ENCODE data around the gene GPRIN1. TPM values are rescaled to one million over a fixed set of nuclear protein-coding genes. Genes with fewer than 3 reads are reported as not detected.

GPRIN1 gene
- total RNA-seq, 6 experiments from 2014 or later = 0.05 to 0.99 (median 0.30) TPM

DNA sequence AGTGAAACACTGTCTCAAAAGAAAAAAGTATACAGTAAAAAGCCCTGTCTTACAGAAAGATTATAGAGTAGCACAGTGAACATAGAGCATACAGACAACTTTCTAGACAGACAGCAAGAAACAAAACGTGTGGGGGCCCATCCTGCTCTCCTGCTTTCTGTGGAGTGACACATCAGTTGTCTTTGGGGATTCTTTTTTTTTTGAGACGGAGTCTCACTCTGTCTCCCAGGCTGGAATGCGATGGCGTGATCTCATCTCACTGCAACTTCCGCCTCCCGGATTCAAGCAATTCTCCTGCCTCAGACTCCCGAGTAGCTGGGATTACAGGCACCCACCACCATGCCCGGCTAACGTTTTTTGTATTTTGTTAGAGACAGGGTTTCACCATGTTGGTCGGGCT lies 46.0 kb downstream of the GPRIN1 start:
- no peak for DNase-seq
- TF ChIP-seq POLR2A (IDR thresholded peaks at IDR 0.05) = no peak
- TF ChIP-seq, protein P1, sequence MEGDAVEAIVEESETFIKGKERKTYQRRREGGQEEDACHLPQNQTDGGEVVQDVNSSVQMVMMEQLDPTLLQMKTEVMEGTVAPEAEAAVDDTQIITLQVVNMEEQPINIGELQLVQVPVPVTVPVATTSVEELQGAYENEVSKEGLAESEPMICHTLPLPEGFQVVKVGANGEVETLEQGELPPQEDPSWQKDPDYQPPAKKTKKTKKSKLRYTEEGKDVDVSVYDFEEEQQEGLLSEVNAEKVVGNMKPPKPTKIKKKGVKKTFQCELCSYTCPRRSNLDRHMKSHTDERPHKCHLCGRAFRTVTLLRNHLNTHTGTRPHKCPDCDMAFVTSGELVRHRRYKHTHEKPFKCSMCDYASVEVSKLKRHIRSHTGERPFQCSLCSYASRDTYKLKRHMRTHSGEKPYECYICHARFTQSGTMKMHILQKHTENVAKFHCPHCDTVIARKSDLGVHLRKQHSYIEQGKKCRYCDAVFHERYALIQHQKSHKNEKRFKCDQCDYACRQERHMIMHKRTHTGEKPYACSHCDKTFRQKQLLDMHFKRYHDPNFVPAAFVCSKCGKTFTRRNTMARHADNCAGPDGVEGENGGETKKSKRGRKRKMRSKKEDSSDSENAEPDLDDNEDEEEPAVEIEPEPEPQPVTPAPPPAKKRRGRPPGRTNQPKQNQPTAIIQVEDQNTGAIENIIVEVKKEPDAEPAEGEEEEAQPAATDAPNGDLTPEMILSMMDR (IDR thresholded peaks at IDR 0.05) = no peak
- Histone ChIP-seq H3K9me3 (no peaks in the 10 kb centered on the region), H3K36me3 (no peaks in the 10 kb centered on the region), H3K4me1 (no peaks in the 10 kb centered on the region), H3K27me3 (no peaks in the 10 kb centered on the region), H3K4me3 (no peak overlapping the region), H3K27ac (no peak overlapping the region)
- no peak for ATAC-seq
- intact Hi-C loops (cut with DNase I) = no loop called here
- 82% methylated on average over 8 of the region's 10 CpGs for WGBS (ENCODE audit: insufficient coverage, low coverage, low lambda C conversion rate, missing lambda C conversion rate)

GRCh38 chr5:176562189-176562588 lies 47.8 kb downstream of the GPRIN1 start:
- ATAC-seq (no peak), DNase-seq (no peak)
- TF ChIP-seq POLR2A (IDR thresholded peaks at IDR 0.05) = no peak
- TF ChIP-seq, protein P1 (IDR thresholded peaks at IDR 0.05) = no peak
- Histone ChIP-seq H3K4me3 (no peak overlapping the region), H3K27me3 (no peaks in the 10 kb centered on the region), H3K4me1 (no peaks in the 10 kb centered on the region), H3K27ac (no peak overlapping the region), H3K36me3 (no peaks in the 10 kb centered on the region), H3K9me3 (no peaks in the 10 kb centered on the region)
- 82% methylated on average over 1 of the region's 10 CpGs for WGBS (ENCODE audit: insufficient coverage, low coverage, low lambda C conversion rate, missing lambda C conversion rate)
- intact Hi-C loops (cut with DNase I) = no loop called here

DNA sequence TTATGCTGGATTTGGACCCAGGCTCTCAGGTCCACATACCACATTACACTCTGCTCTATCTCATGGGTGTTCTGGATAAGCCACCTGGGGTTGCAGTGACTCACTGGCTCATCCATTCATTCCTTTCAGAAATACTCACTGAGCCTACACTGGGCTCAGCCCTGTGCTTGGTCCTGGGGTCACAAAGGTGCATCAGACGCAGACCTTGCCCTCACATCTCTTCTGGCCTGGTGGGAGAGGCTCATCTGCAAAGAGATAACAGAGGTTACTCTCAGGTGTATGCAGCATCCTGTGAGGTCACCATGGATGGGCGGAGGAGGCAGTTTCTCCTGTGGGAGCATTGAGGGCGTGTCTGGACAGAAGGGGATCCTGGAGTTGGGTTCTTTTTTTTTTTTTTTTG lies 48.7 kb downstream of the GPRIN1 start:
- DNase-seq (no peak), ATAC-seq (no peak)
- Histone ChIP-seq H3K4me1 (no peaks in the 10 kb centered on the region), H3K9me3 (no peaks in the 10 kb centered on the region), H3K27ac (no peak overlapping the region), H3K4me3 (no peak overlapping the region), H3K27me3 (no peaks in the 10 kb centered on the region), H3K36me3 (no peaks in the 10 kb centered on the region)
- TF ChIP-seq POLR2A (IDR thresholded peaks at IDR 0.05) = no peak
- WGBS (ENCODE audit: insufficient coverage, low coverage, low lambda C conversion rate, missing lambda C conversion rate) = 100% methylated on average over 1 of the region's 3 CpGs
- intact Hi-C loops (cut with DNase I) = no loop called here

DNA sequence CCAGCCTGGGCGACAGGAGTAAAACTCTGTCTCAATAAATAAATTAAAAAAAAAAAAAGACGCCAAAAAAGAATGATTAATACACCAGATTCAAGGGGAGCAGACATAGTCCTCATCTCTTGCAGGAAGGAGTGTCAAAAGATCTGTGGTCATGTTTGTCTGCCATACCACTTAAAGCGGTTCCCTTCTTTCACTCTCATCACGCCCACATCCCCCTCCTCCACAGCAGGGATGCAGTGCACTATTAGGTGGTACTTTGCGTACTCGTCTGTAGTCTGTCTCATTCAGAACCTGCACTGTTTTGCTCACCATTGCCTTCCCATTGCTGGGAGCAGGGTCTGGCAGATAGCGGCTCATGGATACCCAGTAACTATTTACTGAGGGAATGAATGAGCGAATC lies 49.6 kb downstream of the GPRIN1 start:
- WGBS (ENCODE audit: insufficient coverage, low coverage, low lambda C conversion rate, missing lambda C conversion rate) = 48% methylated on average over 5 of the region's 8 CpGs
- no peak overlapping the region for H3K4me3 ChIP-seq
- H3K27me3 ChIP-seq = no peaks in the 10 kb centered on the region
- DNase-seq (no peak), ATAC-seq (no peak)
- no peaks in the 10 kb centered on the region for H3K4me1 ChIP-seq
- H3K27ac ChIP-seq = no peak overlapping the region
- TF ChIP-seq POLR2A (IDR thresholded peaks at IDR 0.05) = no peak
- intact Hi-C loops (cut with DNase I) = no loop called here
- no peaks in the 10 kb centered on the region for H3K9me3 ChIP-seq
- H3K36me3 ChIP-seq = no peaks in the 10 kb centered on the region

- no peaks in the 10 kb centered on the region for H3K27me3 ChIP-seq
- H3K9me3 ChIP-seq = no peaks in the 10 kb centered on the region
- TF ChIP-seq, protein P1 (IDR thresholded peaks at IDR 0.05) = no peak
- no peak for TF ChIP-seq POLR2A (IDR thresholded peaks at IDR 0.05)
- ATAC-seq (no peak), DNase-seq (no peak)
- no peak overlapping the region for H3K27ac ChIP-seq
- no peaks in the 10 kb centered on the region for H3K4me1 ChIP-seq
- no peaks in the 10 kb centered on the region for H3K36me3 ChIP-seq
- no peak overlapping the region for H3K4me3 ChIP-seq
- intact Hi-C loops (cut with DNase I) = no loop called here
- WGBS (ENCODE audit: insufficient coverage, low coverage, low lambda C conversion rate, missing lambda C conversion rate) = 50% methylated on average over 5 of the region's 5 CpGs
Measured at GRCh38 chr5:176559683-176560082, 50.3 kb downstream of the GPRIN1 start.

- TF ChIP-seq POLR2A (IDR thresholded peaks at IDR 0.05) = no peak
- TF ChIP-seq, protein P1 (IDR thresholded peaks at IDR 0.05) = no peak
- H3K4me3 ChIP-seq = no peak overlapping the region
- no peaks in the 10 kb centered on the region for H3K27me3 ChIP-seq
- no peaks in the 10 kb centered on the region for H3K9me3 ChIP-seq
- DNase-seq (no peak), ATAC-seq (no peak)
- intact Hi-C loops (cut with DNase I) = no loop called here
- H3K36me3 ChIP-seq = no peaks in the 10 kb centered on the region
- no peak overlapping the region for H3K27ac ChIP-seq
- H3K4me1 ChIP-seq = no peaks in the 10 kb centered on the region
- WGBS (ENCODE audit: insufficient coverage, low coverage, low lambda C conversion rate, missing lambda C conversion rate) = 94% methylated on average over 13 of the region's 13 CpGs
Measured at GRCh38 chr5:176557846-176558245, 52.1 kb downstream of the GPRIN1 start.

Data from right lobe of liver (tissue), 6 donors.